Anterior cingulate cortex (tissue), 58 donors: ENCODE measurements around the gene H19.

ENCODE experiments used
- DNase-seq, 58 donors: peaks; one replicate each; lab custom pipeline; 2025; lab: John Stamatoyannopoulos, UW

Gene H19

GRCh38 chr11:1987024-1987423 is 10.6 kb downstream of the H19 start:
- DNase-seq = no peak

GRCh38 chr11:1983601-1983961 is 14.1 kb downstream of the H19 start:
- DNase-seq = no peak

- DNase-seq = no peak
Measured at GRCh38 chr11:1982873-1983600, 14.6 kb downstream of the H19 start.

GRCh38 chr11:1979607-1980006 is 18.0 kb downstream of the H19 start:
- no peak for DNase-seq

GRCh38 chr11:1978720-1979473 is 18.7 kb downstream of the H19 start:
- DNase-seq = no peak

GRCh38 chr11:1975185-1975584 is 22.5 kb downstream of the H19 start:
- no peak for DNase-seq

GRCh38 chr11:1970956-1971355 is 26.7 kb downstream of the H19 start:
- DNase-seq = no peak

GRCh38 chr11:1969776-1970175 is 27.9 kb downstream of the H19 start:
- no peak for DNase-seq

- DNase-seq = no peak
Measured at GRCh38 chr11:1969035-1969434, 28.6 kb downstream of the H19 start.

GRCh38 chr11:1968454-1969002 is 29.1 kb downstream of the H19 start:
- no peak for DNase-seq

GRCh38 chr11:1967641-1968225 is 29.9 kb downstream of the H19 start:
- DNase-seq = no peak

- DNase-seq = no peak
Measured at GRCh38 chr11:1966531-1966930, 31.1 kb downstream of the H19 start.

- DNase-seq = no peak
Measured at GRCh38 chr11:1964955-1965354, 32.7 kb downstream of the H19 start.

GRCh38 chr11:1964348-1964747 is 33.3 kb downstream of the H19 start:
- DNase-seq = no peak

- DNase-seq = no peak
Measured at GRCh38 chr11:1963864-1964263, 33.8 kb downstream of the H19 start.

- no peak for DNase-seq
Measured at GRCh38 chr11:1959786-1960185, 37.9 kb downstream of the H19 start.

- DNase-seq = no peak
Measured at GRCh38 chr11:1958367-1958766, 39.3 kb downstream of the H19 start.

GRCh38 chr11:1953489-1954266 is 44.0 kb downstream of the H19 start:
- no peak for DNase-seq

GRCh38 chr11:1952806-1953482 is 44.7 kb downstream of the H19 start:
- no peak for DNase-seq

GRCh38 chr11:1949922-1950321 is 47.7 kb downstream of the H19 start:
- no peak for DNase-seq
